ENCODE measurements around the gene SLC39A6.

Gene SLC39A6

DNA sequence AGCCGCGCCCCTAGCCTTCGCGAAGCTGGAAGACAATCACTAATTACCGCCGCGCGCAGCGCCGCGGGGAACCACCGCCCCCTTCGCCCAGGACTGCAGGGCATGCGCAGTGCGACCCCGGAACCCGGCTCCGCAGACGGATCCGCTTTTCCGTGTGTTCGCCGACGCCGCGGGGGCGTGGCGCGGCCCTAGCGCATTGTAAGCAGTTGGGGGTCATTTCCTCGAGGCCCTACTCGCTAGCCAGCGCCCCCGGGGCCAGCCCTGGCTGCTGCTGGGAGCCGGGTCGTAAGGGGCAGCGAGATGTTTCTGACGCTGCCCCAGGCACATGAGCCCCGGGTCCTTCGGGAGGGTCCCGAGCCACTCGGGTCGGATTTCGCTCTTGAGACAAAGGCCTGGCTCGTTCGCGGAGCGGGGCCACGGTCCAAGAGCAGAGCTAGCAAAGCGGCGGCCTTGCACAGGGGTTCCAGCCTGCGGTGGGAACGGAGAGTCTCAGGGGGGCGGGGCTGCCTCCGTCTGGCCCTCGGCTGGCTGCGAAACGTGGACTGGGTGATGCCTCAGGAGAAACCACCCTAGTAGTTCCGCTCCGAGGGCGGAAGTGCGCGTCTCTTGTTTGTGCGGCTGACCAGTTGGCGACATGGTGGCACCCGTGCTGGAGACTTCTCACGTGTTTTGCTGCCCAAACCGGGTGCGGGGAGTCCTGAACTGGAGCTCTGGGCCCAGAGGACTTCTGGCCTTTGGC is at the start of gene SLC39A6, which contains the start of gene ELP2 (continued):
- TF ChIP-seq, protein P1, sequence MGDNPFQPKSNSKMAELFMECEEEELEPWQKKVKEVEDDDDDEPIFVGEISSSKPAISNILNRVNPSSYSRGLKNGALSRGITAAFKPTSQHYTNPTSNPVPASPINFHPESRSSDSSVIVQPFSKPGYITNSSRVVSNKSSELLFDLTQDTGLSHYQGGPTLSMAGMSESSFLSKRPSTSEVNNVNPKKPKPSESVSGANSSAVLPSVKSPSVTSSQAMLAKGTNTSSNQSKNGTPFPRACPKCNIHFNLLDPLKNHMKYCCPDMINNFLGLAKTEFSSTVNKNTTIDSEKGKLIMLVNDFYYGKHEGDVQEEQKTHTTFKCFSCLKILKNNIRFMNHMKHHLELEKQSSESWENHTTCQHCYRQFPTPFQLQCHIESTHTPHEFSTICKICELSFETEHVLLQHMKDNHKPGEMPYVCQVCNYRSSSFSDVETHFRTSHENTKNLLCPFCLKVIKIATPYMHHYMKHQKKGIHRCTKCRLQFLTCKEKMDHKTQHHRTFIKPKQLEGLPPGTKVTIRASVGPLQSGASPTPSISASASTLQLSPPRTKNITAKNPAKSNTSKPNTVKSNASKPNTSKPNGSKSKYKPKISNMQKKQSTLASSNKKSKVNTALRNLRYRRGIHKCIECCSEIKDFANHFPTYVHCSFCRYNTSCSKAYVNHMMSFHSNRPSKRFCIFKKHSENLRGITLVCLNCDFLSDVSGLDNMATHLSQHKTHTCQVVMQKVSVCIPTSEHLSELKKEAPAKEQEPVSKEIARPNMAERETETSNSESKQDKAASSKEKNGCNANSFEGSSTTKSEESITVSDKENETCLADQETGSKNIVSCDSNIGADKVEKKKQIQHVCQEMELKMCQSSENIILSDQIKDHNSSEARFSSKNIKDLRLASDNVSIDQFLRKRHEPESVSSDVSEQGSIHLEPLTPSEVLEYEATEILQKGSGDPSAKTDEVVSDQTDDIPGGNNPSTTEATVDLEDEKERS (tag by site-specific recombination; IDR thresholded peaks at IDR 0.05): no peak
- no peak for TF ChIP-seq ZNF416 (tag by site-specific recombination; IDR thresholded peaks at IDR 0.05)
- TF ChIP-seq, protein P2, sequence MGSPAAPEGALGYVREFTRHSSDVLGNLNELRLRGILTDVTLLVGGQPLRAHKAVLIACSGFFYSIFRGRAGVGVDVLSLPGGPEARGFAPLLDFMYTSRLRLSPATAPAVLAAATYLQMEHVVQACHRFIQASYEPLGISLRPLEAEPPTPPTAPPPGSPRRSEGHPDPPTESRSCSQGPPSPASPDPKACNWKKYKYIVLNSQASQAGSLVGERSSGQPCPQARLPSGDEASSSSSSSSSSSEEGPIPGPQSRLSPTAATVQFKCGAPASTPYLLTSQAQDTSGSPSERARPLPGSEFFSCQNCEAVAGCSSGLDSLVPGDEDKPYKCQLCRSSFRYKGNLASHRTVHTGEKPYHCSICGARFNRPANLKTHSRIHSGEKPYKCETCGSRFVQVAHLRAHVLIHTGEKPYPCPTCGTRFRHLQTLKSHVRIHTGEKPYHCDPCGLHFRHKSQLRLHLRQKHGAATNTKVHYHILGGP (tag by site-specific recombination; IDR thresholded peaks at IDR 0.05): peak; percentile 71; the same call in 1 of the 2 replicates
- TF ChIP-seq, protein P3, sequence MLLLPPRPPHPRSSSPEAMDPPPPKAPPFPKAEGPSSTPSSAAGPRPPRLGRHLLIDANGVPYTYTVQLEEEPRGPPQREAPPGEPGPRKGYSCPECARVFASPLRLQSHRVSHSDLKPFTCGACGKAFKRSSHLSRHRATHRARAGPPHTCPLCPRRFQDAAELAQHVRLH (tag by site-specific recombination; IDR thresholded peaks at IDR 0.05): 0 out of 2 replicates have a peak, but pooled peaks have one; percentile 26
- TF ChIP-seq, protein P4, sequence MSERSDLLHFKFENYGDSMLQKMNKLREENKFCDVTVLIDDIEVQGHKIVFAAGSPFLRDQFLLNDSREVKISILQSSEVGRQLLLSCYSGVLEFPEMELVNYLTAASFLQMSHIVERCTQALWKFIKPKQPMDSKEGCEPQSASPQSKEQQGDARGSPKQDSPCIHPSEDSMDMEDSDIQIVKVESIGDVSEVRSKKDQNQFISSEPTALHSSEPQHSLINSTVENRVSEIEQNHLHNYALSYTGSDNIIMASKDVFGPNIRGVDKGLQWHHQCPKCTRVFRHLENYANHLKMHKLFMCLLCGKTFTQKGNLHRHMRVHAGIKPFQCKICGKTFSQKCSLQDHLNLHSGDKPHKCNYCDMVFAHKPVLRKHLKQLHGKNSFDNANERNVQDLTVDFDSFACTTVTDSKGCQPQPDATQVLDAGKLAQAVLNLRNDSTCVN (tag by site-specific recombination; optimal IDR thresholded peaks at IDR 0.05): peak; percentile 87
- no peak for TF ChIP-seq ZNF670 (tag by site-specific recombination; IDR thresholded peaks at IDR 0.05; ENCODE audit: low read depth)
- no peak for TF ChIP-seq ZNF19 (tag by site-specific recombination; IDR thresholded peaks at IDR 0.05; ENCODE audit: low read depth)
- TF ChIP-seq YY2 (tag by site-specific recombination; IDR thresholded peaks at IDR 0.05): peak; percentile 81
- TF ChIP-seq ZBTB17 (tag by site-specific recombination; IDR thresholded peaks at IDR 0.05): peak; percentile 52
- TF ChIP-seq, protein P5, sequence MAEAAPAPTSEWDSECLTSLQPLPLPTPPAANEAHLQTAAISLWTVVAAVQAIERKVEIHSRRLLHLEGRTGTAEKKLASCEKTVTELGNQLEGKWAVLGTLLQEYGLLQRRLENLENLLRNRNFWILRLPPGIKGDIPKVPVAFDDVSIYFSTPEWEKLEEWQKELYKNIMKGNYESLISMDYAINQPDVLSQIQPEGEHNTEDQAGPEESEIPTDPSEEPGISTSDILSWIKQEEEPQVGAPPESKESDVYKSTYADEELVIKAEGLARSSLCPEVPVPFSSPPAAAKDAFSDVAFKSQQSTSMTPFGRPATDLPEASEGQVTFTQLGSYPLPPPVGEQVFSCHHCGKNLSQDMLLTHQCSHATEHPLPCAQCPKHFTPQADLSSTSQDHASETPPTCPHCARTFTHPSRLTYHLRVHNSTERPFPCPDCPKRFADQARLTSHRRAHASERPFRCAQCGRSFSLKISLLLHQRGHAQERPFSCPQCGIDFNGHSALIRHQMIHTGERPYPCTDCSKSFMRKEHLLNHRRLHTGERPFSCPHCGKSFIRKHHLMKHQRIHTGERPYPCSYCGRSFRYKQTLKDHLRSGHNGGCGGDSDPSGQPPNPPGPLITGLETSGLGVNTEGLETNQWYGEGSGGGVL (tag by site-specific recombination; IDR thresholded peaks at IDR 0.05): no peak
- peak; percentile 71; the same call in 1 of the 2 replicates for TF ChIP-seq ZEB2 (tag by site-specific recombination; IDR thresholded peaks at IDR 0.05)
- no peak for TF ChIP-seq ZNF473 (tag by site-specific recombination; IDR thresholded peaks at IDR 0.05)
- TF ChIP-seq, protein P6, sequence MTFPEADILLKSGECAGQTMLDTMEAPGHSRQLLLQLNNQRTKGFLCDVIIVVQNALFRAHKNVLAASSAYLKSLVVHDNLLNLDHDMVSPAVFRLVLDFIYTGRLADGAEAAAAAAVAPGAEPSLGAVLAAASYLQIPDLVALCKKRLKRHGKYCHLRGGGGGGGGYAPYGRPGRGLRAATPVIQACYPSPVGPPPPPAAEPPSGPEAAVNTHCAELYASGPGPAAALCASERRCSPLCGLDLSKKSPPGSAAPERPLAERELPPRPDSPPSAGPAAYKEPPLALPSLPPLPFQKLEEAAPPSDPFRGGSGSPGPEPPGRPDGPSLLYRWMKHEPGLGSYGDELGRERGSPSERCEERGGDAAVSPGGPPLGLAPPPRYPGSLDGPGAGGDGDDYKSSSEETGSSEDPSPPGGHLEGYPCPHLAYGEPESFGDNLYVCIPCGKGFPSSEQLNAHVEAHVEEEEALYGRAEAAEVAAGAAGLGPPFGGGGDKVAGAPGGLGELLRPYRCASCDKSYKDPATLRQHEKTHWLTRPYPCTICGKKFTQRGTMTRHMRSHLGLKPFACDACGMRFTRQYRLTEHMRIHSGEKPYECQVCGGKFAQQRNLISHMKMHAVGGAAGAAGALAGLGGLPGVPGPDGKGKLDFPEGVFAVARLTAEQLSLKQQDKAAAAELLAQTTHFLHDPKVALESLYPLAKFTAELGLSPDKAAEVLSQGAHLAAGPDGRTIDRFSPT (tag by site-specific recombination; IDR thresholded peaks at IDR 0.05): peak; percentile 69; the same call in 1 of the 2 replicates
- peak; percentile 89 for TF ChIP-seq KLF10 (tag by site-specific recombination; IDR thresholded peaks at IDR 0.05)
- TF ChIP-seq ZNF112 (tag by site-specific recombination; IDR thresholded peaks at IDR 0.05): no peak
- TF ChIP-seq ZNF621 (tag by site-specific recombination; IDR thresholded peaks at IDR 0.05): no peak
- no peak for TF ChIP-seq ZNF571 (tag by site-specific recombination; IDR thresholded peaks at IDR 0.05)
- peak; percentile 58; the same call in 1 of the 2 replicates for TF ChIP-seq OVOL3 (tag by site-specific recombination; IDR thresholded peaks at IDR 0.05)
- TF ChIP-seq, protein P7, sequence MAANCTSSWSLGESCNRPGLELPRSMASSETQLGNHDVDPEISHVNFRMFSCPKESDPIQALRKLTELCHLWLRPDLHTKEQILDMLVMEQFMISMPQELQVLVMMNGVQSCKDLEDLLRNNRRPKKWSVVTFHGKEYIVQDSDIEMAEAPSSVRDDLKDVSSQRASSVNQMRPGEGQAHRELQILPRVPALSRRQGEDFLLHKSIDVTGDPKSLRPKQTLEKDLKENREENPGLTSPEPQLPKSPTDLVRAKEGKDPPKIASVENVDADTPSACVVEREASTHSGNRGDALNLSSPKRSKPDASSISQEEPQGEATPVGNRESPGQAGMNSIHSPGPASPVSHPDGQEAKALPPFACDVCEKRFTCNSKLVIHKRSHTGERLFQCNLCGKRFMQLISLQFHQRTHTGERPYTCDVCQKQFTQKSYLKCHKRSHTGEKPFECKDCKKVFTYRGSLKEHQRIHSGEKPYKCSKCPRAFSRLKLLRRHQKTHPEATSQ (tag by site-specific recombination; IDR thresholded peaks at IDR 0.05): no peak
- peak; percentile 69; the same call in 1 of the 2 replicates for TF ChIP-seq ZNF600 (tag by site-specific recombination; IDR thresholded peaks at IDR 0.05)
- TF ChIP-seq ZNF521 (tag by site-specific recombination; IDR thresholded peaks at IDR 0.05): no peak
- TF ChIP-seq, protein P8, sequence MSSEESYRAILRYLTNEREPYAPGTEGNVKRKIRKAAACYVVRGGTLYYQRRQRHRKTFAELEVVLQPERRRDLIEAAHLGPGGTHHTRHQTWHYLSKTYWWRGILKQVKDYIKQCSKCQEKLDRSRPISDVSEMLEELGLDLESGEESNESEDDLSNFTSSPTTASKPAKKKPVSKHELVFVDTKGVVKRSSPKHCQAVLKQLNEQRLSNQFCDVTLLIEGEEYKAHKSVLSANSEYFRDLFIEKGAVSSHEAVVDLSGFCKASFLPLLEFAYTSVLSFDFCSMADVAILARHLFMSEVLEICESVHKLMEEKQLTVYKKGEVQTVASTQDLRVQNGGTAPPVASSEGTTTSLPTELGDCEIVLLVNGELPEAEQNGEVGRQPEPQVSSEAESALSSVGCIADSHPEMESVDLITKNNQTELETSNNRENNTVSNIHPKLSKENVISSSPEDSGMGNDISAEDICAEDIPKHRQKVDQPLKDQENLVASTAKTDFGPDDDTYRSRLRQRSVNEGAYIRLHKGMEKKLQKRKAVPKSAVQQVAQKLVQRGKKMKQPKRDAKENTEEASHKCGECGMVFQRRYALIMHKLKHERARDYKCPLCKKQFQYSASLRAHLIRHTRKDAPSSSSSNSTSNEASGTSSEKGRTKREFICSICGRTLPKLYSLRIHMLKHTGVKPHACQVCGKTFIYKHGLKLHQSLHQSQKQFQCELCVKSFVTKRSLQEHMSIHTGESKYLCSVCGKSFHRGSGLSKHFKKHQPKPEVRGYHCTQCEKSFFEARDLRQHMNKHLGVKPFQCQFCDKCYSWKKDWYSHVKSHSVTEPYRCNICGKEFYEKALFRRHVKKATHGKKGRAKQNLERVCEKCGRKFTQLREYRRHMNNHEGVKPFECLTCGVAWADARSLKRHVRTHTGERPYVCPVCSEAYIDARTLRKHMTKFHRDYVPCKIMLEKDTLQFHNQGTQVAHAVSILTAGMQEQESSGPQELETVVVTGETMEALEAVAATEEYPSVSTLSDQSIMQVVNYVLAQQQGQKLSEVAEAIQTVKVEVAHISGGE (tag by site-specific recombination; conservative IDR thresholded peaks at IDR 0.05; ENCODE audit: low read depth): peak; percentile 91
- no peak for TF ChIP-seq ZBTB8A (tag by site-specific recombination; IDR thresholded peaks at IDR 0.05)
